ENCODE measurements around the gene RGL1.

The RGL1 gene

DNA sequence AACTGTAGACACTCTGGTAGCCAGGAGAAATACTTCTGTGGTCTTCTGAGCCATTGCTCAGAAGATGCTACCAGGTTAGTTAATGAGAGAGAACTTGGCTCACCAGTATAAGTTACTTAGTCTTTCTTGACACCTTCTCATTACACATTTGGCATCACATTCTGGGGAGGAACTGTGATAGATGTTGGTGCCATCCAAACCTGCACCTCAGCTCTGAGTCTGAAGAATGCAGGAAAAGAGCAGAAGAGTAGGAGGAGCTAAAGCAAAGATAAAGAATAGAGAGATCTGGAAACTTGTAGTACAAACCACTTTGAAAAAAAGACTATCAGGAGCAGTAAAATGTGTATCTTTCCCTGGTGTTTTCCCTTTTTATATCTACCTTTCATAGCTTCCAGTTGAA is 58.9 kb downstream of the RGL1 start:
- H3K27ac ChIP-seq (ENCODE audit: extremely low read depth, low read depth, low read length), result no peak overlapping the region
- CTCF ChIA-PET, result no interaction called here
- H3K4me1 ChIP-seq (ENCODE audit: control insufficient read depth, insufficient read depth, low read length), result no peaks in the 10 kb centered on the region
- POLR2A ChIA-PET, result no interaction called here
- no peaks in the 10 kb centered on the region for H3K36me3 ChIP-seq (ENCODE audit: control insufficient read depth in 2 of 2, insufficient read depth in 1 of 2, low read length in 2 of 2)
- H3K4me3 ChIP-seq (ENCODE audit: low read depth, low read length), result no peak overlapping the region
- H3K9me3 ChIP-seq (ENCODE audit: control insufficient read depth, insufficient read depth, low read depth, low read length), result no peaks in the 10 kb centered on the region
- TF ChIP-seq ZNF747 (tag by site-specific recombination; IDR thresholded peaks at IDR 0.05), result no peak
- no peak for TF ChIP-seq ZNF624 (tag by site-specific recombination; IDR thresholded peaks at IDR 0.05)
- no peak for TF ChIP-seq ZBTB8A (tag by site-specific recombination; IDR thresholded peaks at IDR 0.05)
- no peak for TF ChIP-seq GLIS1 (tag by site-specific recombination; IDR thresholded peaks at IDR 0.05)

DNA sequence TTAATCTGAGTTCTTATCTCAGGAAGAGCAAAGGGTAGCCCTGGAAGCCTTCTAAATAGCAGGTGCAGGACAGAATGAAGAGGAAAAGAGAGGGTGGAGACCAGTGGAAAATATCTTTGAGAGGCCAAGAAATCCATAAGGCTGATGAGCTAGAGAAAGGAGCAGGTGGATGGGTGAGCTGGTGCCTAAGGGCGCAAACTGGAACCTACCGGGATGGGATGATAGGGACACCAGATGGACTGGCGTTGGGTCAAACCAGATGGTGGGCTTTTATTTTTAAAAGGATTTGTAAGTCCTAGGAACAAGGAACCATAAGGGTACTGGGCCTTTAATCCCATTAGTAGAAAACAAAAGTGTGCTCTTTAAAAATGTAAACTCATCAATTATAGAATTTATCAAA is 59.7 kb downstream of the RGL1 start:
- no peak overlapping the region for H3K27ac ChIP-seq (ENCODE audit: extremely low read depth, low read depth, low read length)
- H3K4me3 ChIP-seq (ENCODE audit: low read depth, low read length), result no peak overlapping the region
- POLR2A ChIA-PET, result no interaction called here
- no peaks in the 10 kb centered on the region for H3K4me1 ChIP-seq (ENCODE audit: control insufficient read depth, insufficient read depth, low read length)
- no peaks in the 10 kb centered on the region for H3K36me3 ChIP-seq (ENCODE audit: control insufficient read depth in 2 of 2, insufficient read depth in 1 of 2, low read length in 2 of 2)
- TF ChIP-seq ZNF132 (tag by site-specific recombination; IDR thresholded peaks at IDR 0.05; ENCODE audit: borderline replicate concordance), result no peak
- TF ChIP-seq ZIC2 (tag by site-specific recombination; IDR thresholded peaks at IDR 0.05), result no peak
- no peak for TF ChIP-seq FEZF1 (tag by site-specific recombination; IDR thresholded peaks at IDR 0.05)
- TF ChIP-seq ZNF843 (tag by site-specific recombination; IDR thresholded peaks at IDR 0.05), result no peak
- CTCF ChIA-PET, result no interaction called here
- H3K9me3 ChIP-seq (ENCODE audit: control insufficient read depth, insufficient read depth, low read depth, low read length), result no peaks in the 10 kb centered on the region

GRCh38 chr1:183869230-183869629 is 64.3 kb downstream of the RGL1 start:
- H3K9me3 ChIP-seq (ENCODE audit: control insufficient read depth, insufficient read depth, low read depth, low read length), result no peaks in the 10 kb centered on the region
- ChIA-PET POLR2A (no interaction called here), CTCF (no interaction called here)
- no peak overlapping the region for H3K4me3 ChIP-seq (ENCODE audit: low read depth, low read length)
- no peaks in the 10 kb centered on the region for H3K4me1 ChIP-seq (ENCODE audit: control insufficient read depth, insufficient read depth, low read length)
- no peak overlapping the region for H3K27ac ChIP-seq (ENCODE audit: extremely low read depth, low read depth, low read length)
- no peak for TF ChIP-seq SP7 (tag by site-specific recombination; IDR thresholded peaks at IDR 0.05)
- TF ChIP-seq ZNF473 (tag by site-specific recombination; IDR thresholded peaks at IDR 0.05), result no peak
- no peak for TF ChIP-seq ZNF837 (tag by site-specific recombination; IDR thresholded peaks at IDR 0.05)
- TF ChIP-seq ZNF202 (tag by site-specific recombination; IDR thresholded peaks at IDR 0.05; ENCODE audit: borderline replicate concordance), result no peak
- TF ChIP-seq ZNF133 (tag by site-specific recombination; IDR thresholded peaks at IDR 0.05), result no peak
- no peak for TF ChIP-seq PRDM4 (tag by site-specific recombination; IDR thresholded peaks at IDR 0.05)
- no peak for TF ChIP-seq ZSCAN30 (tag by site-specific recombination; IDR thresholded peaks at IDR 0.05)
- TF ChIP-seq ZFHX2 (tag by site-specific recombination; conservative IDR thresholded peaks at IDR 0.05), result no peak
- H3K36me3 ChIP-seq (ENCODE audit: control insufficient read depth in 2 of 2, insufficient read depth in 1 of 2, low read length in 2 of 2), result no peaks in the 10 kb centered on the region

- Histone ChIP-seq H3K36me3 (ENCODE audit: control insufficient read depth in 2 of 2, insufficient read depth in 1 of 2, low read length in 2 of 2) (no peaks in the 10 kb centered on the region), H3K4me1 (ENCODE audit: control insufficient read depth, insufficient read depth, low read length) (no peaks in the 10 kb centered on the region), H3K27ac (ENCODE audit: extremely low read depth, low read depth, low read length) (no peak overlapping the region), H3K9me3 (ENCODE audit: control insufficient read depth, insufficient read depth, low read depth, low read length) (no peaks in the 10 kb centered on the region), H3K4me3 (ENCODE audit: low read depth, low read length) (no peak overlapping the region)
- CTCF ChIA-PET, result no interaction called here
- POLR2A ChIA-PET, result no interaction called here
- TF ChIP-seq SETDB1 (IDR thresholded peaks at IDR 0.05; ENCODE audit: insufficient read length, low read length) (no peak), ZNF24 (tag by site-specific recombination; IDR thresholded peaks at IDR 0.05) (no peak), ZNF26 (tag by site-specific recombination; IDR thresholded peaks at IDR 0.05) (no peak)
- TF ChIP-seq, protein P1, sequence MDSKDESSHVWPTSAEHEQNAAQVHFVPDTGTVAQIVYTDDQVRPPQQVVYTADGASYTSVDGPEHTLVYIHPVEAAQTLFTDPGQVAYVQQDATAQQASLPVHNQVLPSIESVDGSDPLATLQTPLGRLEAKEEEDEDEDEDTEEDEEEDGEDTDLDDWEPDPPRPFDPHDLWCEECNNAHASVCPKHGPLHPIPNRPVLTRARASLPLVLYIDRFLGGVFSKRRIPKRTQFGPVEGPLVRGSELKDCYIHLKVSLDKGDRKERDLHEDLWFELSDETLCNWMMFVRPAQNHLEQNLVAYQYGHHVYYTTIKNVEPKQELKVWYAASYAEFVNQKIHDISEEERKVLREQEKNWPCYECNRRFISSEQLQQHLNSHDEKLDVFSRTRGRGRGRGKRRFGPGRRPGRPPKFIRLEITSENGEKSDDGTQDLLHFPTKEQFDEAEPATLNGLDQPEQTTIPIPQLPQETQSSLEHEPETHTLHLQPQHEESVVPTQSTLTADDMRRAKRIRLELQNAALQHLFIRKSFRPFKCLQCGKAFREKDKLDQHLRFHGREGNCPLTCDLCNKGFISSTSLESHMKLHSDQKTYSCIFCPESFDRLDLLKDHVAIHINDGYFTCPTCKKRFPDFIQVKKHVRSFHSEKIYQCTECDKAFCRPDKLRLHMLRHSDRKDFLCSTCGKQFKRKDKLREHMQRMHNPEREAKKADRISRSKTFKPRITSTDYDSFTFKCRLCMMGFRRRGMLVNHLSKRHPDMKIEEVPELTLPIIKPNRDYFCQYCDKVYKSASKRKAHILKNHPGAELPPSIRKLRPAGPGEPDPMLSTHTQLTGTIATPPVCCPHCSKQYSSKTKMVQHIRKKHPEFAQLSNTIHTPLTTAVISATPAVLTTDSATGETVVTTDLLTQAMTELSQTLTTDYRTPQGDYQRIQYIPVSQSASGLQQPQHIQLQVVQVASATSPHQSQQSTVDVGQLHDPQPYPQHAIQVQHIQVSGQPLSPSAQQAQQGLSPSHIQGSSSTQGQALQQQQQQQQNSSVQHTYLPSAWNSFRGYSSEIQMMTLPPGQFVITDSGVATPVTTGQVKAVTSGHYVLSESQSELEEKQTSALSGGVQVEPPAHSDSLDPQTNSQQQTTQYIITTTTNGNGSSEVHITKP (tag by site-specific recombination; IDR thresholded peaks at IDR 0.05), result no peak
Observed at GRCh38 chr1:183869664-183870063, 64.7 kb downstream of the RGL1 start.
